IMR-90 (cell line): Measurements from ENCODE around the gene UQCRFS1. TPM values are rescaled to one million over a fixed set of nuclear protein-coding genes. Genes with fewer than 3 reads are reported as not detected.

Experiments
- ATAC-seq: fragments of 200-7000 bp; cut with Tn5 transposase; 2 replicates; pipeline ENCODE4 v1.9.1; 2020; ENCODE audit warnings: low read depth, mild to moderate bottlenecking, moderate library complexity
- BruUV-seq: library from RNA; stranded (reverse); fragments of 400-500 nt; replicated peaks from 2 replicates; lab custom pipeline; 2021; lab: Mats Ljungman, UMichigan
- CTCF ChIA-PET: fragments of 300-600 bp; formaldehyde crosslinking; extraction: SDS; loops from one replicate; lab custom pipeline; 2021; ENCODE audit warnings: antibody characterized with exemption; lab: Yijun Ruan, JAX
- POLR2A ChIA-PET: fragments of 300-600 bp; sonication (Branson Sonifier 250); formaldehyde crosslinking; loops from one replicate; lab custom pipeline; 2022; ENCODE audit warnings: antibody characterized with exemption; ENCODE audit not compliant: unreplicated experiment; lab: Charles Lee
- DNase-seq: peaks from one replicate; pipeline ENCODE4 v3.0.0; 2013
- H2AFZ ChIP-seq: replicated peaks from 2 replicates; pipeline ENCODE3; 2013; ENCODE audit warnings: low read length, mild to moderate bottlenecking; ENCODE audit not compliant: poor library complexity
- H2AK5ac ChIP-seq: 2 replicates; pipeline ENCODE4 v1.6.1; 2013; ENCODE audit warnings: low read depth, low read length, inconsistent platforms
- H2AK9ac ChIP-seq: replicated peaks from 2 replicates; pipeline ENCODE3; 2013; ENCODE audit warnings: mild to moderate bottlenecking, low read depth, low read length, moderate library complexity; ENCODE audit not compliant: poor library complexity
- H2BK120ac ChIP-seq: 2 replicates; pipeline ENCODE4 v1.6.1; 2013; ENCODE audit warnings: low read depth, low read length, inconsistent platforms
- H2BK15ac ChIP-seq: 3 replicates; pipeline ENCODE4 v1.6.1; 2013; ENCODE audit warnings: low read depth, low read length, inconsistent platforms
- H2BK20ac ChIP-seq: 2 replicates; pipeline ENCODE4 v1.6.1; 2013; ENCODE audit warnings: low read depth, mild to moderate bottlenecking, inconsistent platforms, low read length, moderate library complexity
- H2BK5ac ChIP-seq: 2 replicates; pipeline ENCODE4 v1.6.1; 2013; ENCODE audit warnings: mild to moderate bottlenecking, low read depth, low read length, inconsistent platforms; ENCODE audit not compliant: poor library complexity, severe bottlenecking
- H3K14ac ChIP-seq: replicated peaks from 2 replicates; pipeline ENCODE4 v1.6.1; 2013; ENCODE audit warnings: low read depth, low read length, inconsistent platforms
- H3K18ac ChIP-seq: 2 replicates; pipeline ENCODE4 v1.6.1; 2013; ENCODE audit warnings: low read depth, low read length, control low read depth
- H3K23ac ChIP-seq: 2 replicates; pipeline ENCODE4 v1.6.1; 2013; ENCODE audit warnings: low read depth, low read length, inconsistent platforms
- H3K27ac ChIP-seq: 2 replicates; pipeline ENCODE4 v1.5.1; 2013; ENCODE audit warnings: mild to moderate bottlenecking, control low read depth, low read length; ENCODE audit not compliant: insufficient read depth
- H3K27me3 ChIP-seq: 2 replicates; pipeline ENCODE4 v1.6.1; 2013; ENCODE audit warnings: low read length; ENCODE audit not compliant: control insufficient read depth, insufficient read depth
- H3K36me3 ChIP-seq: 2 replicates; pipeline ENCODE4 v1.6.1; 2013; ENCODE audit warnings: low read length, mixed read lengths; ENCODE audit not compliant: control insufficient read depth, insufficient read depth
- H3K4ac ChIP-seq: 2 replicates; pipeline ENCODE4 v1.6.1; 2013; ENCODE audit warnings: low read depth, low read length, inconsistent platforms
- H3K4me1 ChIP-seq: 2 replicates; pipeline ENCODE4 v1.6.1; 2013; ENCODE audit warnings: low read length, mixed read lengths; ENCODE audit not compliant: control insufficient read depth, insufficient read depth
- H3K4me2 ChIP-seq: 2 replicates; pipeline ENCODE4 v1.6.1; 2013; ENCODE audit warnings: low read depth, mild to moderate bottlenecking, control low read depth, low read length, moderate library complexity
- H3K4me3 ChIP-seq: 2 replicates; pipeline ENCODE4 v1.5.1; 2013; ENCODE audit warnings: low read depth, mild to moderate bottlenecking, control low read depth, low read length, moderate library complexity; ENCODE audit not compliant: insufficient read depth
- H3K56ac ChIP-seq: 2 replicates; pipeline ENCODE4 v1.6.1; 2013; ENCODE audit warnings: low read length, inconsistent platforms; ENCODE audit not compliant: insufficient read depth; ENCODE audit errors: extremely low read depth
- H3K79me1 ChIP-seq, 2 experiments: 2 replicates each; pipeline ENCODE4 v1.6.1; 2013; ENCODE audit warnings: low read length in 2 of 2, inconsistent platforms in 1 of 2, low read depth in 1 of 2
- H3K9ac ChIP-seq: 2 replicates; pipeline ENCODE4 v1.6.1; 2013; ENCODE audit warnings: low read depth, low read length, control low read depth
- H3K9me1 ChIP-seq: 2 replicates; pipeline ENCODE4 v1.6.1; 2013; ENCODE audit warnings: low read length, inconsistent platforms; ENCODE audit not compliant: insufficient read depth
- H3K9me3 ChIP-seq: 2 replicates; pipeline ENCODE4 v1.6.1; 2013; ENCODE audit warnings: low read length; ENCODE audit not compliant: control insufficient read depth, insufficient read depth
- H4K20me1 ChIP-seq: 2 replicates; pipeline ENCODE4 v1.6.1; 2013; ENCODE audit warnings: low read length, inconsistent platforms; ENCODE audit not compliant: insufficient read depth
- H4K5ac ChIP-seq: 2 replicates; pipeline ENCODE4 v1.6.1; 2013; ENCODE audit warnings: mild to moderate bottlenecking, low read depth, low read length, control low read depth
- H4K8ac ChIP-seq, 2 experiments: 2 replicates each; pipeline ENCODE4 v1.6.1; 2013; ENCODE audit warnings: low read depth in 2 of 2, low read length in 2 of 2, control low read depth in 1 of 2, inconsistent platforms in 1 of 2
- H4K91ac ChIP-seq: 2 replicates; pipeline ENCODE4 v1.6.1; 2013; ENCODE audit warnings: low read depth, low read length, inconsistent platforms; ENCODE audit not compliant: insufficient read depth
- RAD21 ChIP-seq: IDR thresholded peaks from 2 replicates; pipeline ENCODE4 v1.6.1; 2012; ENCODE audit warnings: low read length, improper control_type of control experiment
- RFX5 ChIP-seq: IDR thresholded peaks from 2 replicates; pipeline ENCODE4 v1.8.0; 2012; ENCODE audit warnings: low read depth, mild to moderate bottlenecking, low read length, moderate library complexity
- SMC3 ChIP-seq: fragments of 150-350 bp; IDR thresholded peaks from 2 replicates; pipeline ENCODE4 v1.6.1; 2016; ENCODE audit warnings: low read depth, mild to moderate bottlenecking, antibody characterized with exemption, low read length, moderate library complexity
- WGBS, 2 experiments: methylation state at CpG; one replicate each; pipeline versions ENCODE4 v1.1.5 to v1.1.7; 2013; ENCODE audit warnings: missing lambda C conversion rate in 2 of 2; ENCODE audit not compliant: insufficient read length in 1 of 2; ENCODE audit errors: extremely low coverage in 2 of 2; 5-methylcytosine and 5-hydroxymethylcytosine counted together
- dilution Hi-C: fragments of 300-500 bp; cut with HindIII; formaldehyde crosslinking; loops from one replicate; pipeline ENCODE4 v1.14.3; 2018; ENCODE audit warnings: low sequenced_read_pairs; ENCODE audit not compliant: unreplicated experiment
- in situ Hi-C: fragments of 300-500 bp; cut with MboI; formaldehyde crosslinking; loops from 3 replicates; pipeline ENCODE4 v1.14.3; 2019; ENCODE audit warnings: low sequenced_read_pairs, inconsistent platforms, mixed read lengths
- intact Hi-C: fragments of 100-400 bp; cut with micrococcal nuclease; formaldehyde crosslinking; loops from 2 replicates; pipeline ENCODE4 v1.10.0; 2022
- polyA plus RNA-seq, 3 experiments: library from polyadenylated mRNA; depleted of rRNA; stranded (reverse); fragments of >200 nt; gene quantifications; 2 replicates each; pipeline ENCODE4 v1.2.3, GENCODE V29; 2012; ENCODE audit warnings: low replicate concordance in 1 of 3
- total RNA-seq: library from RNA; depleted of rRNA; stranded (reverse); fragments of >200 nt; gene quantifications from 2 replicates; pipeline ENCODE4 v1.2.3, GENCODE V29; 2012

Gene UQCRFS1
- total and polyA plus RNA-seq, 2 of the 4 experiments (the other 2 are of a cell fraction), result 37.1 to 43.8 TPM

DNA sequence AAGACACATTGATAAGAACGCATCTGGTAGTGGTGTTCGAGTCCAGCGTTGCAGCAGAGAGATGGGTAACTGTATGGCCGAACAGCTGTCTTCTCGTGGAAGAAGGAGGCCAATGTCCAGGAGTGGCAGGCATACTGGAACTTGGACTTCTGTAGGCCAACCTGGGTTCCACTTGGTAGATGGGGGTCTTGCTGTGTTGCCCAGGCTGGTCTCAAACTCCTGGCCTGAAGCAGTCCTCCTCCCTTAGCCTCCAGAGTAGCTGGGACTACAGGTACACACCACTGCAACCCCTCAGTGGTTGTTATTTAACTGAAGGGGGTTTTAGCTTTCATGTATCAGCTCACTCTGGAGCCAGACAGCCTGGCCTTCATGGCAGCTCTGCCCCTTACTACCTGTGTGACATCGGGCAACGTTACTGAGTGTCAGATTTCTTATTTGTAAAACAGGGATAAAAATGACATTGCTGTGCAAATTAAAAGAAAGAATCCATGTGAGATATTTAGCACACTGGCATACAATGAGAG, 2.4 kb upstream of the UQCRFS1 start:
- H3K4me2 ChIP-seq, result no peak overlapping the region
- in situ Hi-C loops, result no loop called here

More for the DNA sequence above, 2.4 kb upstream of the UQCRFS1 start:
- Histone ChIP-seq H3K36me3 (no peaks in the 10 kb centered on the region), H3K9me3 (no peaks in the 10 kb centered on the region), H3K14ac (no peak overlapping the region), H3K4me3 (no peak overlapping the region), H3K56ac (no peak overlapping the region), H2BK120ac (no peak overlapping the region), H2BK5ac (no peak overlapping the region), H3K4me1 (peaks cover 2% of the 10 kb centered on the region; the same call in 1 of the 2 replicates), H2AK5ac (no peak overlapping the region), H3K79me1 (0 out of 4 replicates have a peak, but pooled peaks cover 0 to 6% of the 10 kb centered on the region in 2 experiments), H3K18ac (no peak overlapping the region), H3K27ac (no peak overlapping the region), H2AK9ac (no peak overlapping the region), H3K23ac (no peak overlapping the region), H3K9ac (no peak overlapping the region), H4K20me1 (peaks cover 10% of the 10 kb centered on the region), H4K91ac (no peak overlapping the region), H2AFZ (no peak overlapping the region), H2BK20ac (no peak overlapping the region), H3K9me1 (no peaks in the 10 kb centered on the region), H3K4ac (no peak overlapping the region), H4K5ac (no peak overlapping the region), H4K8ac (no peak overlapping the region), H2BK15ac (no peak overlapping the region), H3K27me3 (peaks cover 5% of the 10 kb centered on the region)
- ATAC-seq (no peak), DNase-seq (no peak)
- POLR2A ChIA-PET, result interaction anchor here (0.6 kb wide), 1 partner anchor 13 kb away, joined by 3 read pairs; no protein-coding TSS in a partner anchor
- intact Hi-C loops (no loop called here), dilution Hi-C loops (no loop called here)
- no TSS peak for BruUV-seq
- CTCF ChIA-PET, result no interaction called here
- no peak for TF ChIP-seq SMC3
- TF ChIP-seq RAD21, result no peak
- no peak for TF ChIP-seq RFX5
- WGBS, 2 experiments, result no CpG with 5 or more reads among the region's 7 CpGs
